GM19025 (cell line): ENCODE measurements around the gene SIPA1L3.
"Not testable (repeated sequence)": the region's sequence is repeated elsewhere in the genome, so short reads cannot be mapped to it uniquely, and the experiment has no call there.

Experiments
- ATAC-seq: cut with Tn5 transposase; IDR thresholded peaks from one replicate; pipeline ENCODE4 v1.9.1; 2021; ENCODE audit warnings: mild to moderate bottlenecking, low read depth, moderate library complexity; ENCODE audit not compliant: unreplicated experiment

The SIPA1L3 gene

DNA sequence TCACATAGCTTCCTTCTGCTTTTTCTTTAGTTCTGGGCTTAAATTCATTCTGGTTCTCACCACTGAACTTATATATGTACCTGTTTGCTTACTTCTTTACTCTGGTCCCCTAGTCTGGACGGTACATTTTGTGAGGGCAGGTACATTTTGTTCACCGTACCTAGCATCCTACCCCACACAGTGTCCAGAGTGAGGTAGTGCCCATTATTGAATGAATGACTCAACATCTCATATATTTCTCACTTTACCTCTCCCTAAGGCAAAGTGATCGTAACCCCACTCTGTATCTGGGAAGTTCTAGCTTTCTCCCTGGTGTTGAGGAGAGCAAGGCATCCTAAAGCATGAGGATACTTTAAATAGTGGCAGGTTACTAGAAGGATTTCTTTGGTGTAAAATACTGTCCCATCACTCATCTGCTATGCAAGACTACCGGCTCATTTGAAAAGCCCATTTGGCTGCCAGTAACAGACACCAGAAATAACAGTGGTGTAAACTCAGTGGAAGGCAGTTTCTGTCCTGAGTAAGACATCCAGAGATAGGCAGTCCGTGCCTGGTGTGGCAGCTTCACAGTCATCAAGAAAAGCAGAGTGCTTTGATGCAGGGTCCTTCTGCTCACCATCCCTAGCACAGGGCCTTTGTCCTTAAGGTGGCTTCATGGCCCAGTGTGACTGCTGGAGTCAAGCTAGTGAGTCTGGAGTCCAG is 111.8 kb downstream of the SIPA1L3 start:
- no peak for ATAC-seq

DNA sequence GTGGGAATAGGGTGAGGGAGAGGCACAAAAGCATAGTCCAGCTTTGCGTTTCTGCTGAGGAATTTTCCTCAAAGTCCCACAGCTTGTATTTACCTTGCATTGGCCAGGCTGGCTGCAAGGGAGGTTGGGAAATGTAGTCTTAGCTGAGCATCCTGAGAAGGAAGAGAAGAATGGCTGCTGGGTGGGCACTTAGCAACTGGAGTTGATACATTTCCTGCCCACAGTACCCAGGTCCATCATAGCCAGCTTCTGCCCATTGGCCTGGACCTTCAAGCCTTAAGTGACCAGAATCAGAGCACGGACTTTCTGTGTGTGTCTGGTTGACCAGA is 112.4 kb downstream of the SIPA1L3 start:
- no peak for ATAC-seq

DNA sequence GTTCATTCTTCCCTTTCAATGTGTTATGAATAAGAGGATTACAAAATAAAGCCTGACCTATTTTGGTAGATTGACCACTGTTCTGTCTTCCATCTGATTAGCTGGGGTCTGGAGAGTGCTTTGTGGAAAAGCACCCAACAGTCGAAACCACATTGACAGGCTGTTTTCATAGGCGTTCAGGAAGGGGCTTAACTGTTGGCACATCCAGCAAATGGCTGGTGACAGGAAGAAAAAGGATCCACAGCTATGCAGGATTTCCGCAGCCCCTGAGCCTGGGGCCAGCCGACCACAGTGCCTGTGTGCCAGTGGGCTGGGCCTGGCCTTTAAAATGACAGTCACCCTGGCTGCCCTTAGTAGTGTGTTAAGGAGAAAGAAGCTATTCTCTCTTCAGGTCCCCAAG is 113.3 kb downstream of the SIPA1L3 start:
- no peak for ATAC-seq

DNA sequence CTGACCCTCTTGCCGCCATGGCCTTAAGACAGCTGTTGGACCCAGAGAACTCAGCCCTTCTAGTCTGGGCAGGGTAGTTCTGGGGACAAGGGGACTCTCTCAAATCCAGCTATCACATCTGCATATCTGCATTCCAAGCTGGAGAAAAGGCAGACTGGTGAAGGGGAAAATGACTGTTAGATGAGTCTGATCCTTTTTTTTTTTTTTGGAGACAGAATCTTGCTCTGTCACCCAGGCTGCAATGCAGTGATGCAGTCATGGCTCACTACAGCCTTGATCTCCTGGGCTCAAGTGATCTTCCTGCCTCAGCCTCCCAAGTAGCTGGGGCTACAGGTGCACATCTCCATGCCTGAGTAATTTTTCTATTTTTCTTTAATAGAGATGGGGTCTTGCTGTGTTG is 114.3 kb downstream of the SIPA1L3 start:
- ATAC-seq: no peak

DNA sequence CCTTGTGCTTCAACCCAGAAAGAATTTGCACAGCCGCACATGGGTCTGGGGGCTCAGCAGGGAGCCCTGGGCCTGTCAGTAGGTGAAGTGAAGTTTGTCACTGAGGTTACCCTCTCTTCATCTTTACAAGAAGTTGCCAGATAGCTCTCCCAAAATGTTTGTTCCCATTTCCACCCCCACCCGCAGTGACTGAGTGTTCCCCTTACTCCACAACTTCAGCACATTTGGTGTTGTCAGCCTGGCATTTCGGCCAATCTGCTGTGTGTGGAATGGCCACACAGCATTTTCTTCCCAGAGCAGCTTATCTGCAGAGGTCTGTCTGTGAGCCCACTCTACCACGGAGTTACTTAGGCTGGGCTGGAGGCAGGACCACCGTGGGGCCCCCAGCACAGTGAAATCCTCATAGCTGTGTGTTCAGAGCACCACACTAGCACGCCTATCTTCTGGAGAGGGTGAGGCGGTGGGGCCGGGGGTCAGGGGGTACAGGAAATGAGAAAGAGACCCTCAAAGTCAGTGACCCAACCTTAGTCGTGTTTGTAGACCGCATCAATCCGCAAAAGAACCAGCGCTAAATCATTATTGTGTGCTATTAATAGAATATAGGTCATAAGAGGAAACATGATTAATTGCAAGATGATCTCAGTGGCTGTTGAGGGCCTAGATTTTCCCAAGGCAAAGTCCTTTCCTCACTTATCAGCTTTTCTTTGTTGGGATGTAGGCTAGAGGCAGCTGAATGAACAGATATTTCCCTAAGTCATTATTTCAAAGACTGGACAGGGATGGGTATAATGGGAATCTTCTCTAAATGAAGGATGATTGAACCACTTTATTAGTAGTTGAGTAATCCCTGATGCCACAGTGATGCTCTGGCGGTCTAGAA is 116.0 kb downstream of the SIPA1L3 start:
- no peak for ATAC-seq

DNA sequence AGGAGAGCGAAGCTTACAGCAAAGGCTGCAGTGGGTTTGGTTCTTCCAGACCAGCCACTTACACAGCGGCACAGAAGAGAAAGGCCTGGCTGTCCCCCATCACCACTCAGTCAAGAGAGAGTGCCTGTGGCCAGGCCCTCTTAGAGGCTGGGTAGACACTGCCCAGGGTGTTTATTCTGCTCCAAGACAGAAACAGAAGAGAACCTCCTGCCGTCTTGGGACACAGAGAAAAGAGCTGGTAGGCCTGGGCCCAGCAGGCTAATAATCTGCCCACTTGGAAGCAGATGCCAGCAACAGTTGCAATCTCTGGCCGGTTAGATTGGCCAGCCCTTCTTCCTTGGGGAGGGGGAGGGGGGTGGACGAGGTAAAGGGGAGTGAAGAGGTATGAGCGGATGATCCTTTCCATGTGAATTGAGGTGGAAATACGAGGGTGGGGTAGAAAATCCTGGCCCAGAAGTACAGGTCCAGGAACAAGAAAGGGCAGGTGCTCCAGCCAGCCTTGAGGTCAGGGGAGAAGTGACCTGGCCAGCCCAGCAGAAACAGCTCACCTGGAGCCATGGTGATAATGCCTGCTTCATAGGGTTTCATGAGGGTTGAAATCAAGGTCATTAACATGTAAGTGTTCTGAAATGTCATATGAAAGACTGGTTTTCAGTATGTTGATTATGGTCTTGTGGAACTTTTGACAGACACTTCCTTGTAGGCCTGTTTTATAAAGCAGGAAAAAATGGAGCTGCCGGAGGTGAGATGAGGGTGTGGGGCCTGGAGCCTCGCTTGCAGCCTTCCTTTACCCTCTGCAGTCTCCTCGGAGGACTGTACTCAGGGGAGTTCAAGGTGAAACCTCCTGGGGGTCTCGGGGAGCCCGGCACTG is 116.9 kb downstream of the SIPA1L3 start:
- no peak for ATAC-seq

DNA sequence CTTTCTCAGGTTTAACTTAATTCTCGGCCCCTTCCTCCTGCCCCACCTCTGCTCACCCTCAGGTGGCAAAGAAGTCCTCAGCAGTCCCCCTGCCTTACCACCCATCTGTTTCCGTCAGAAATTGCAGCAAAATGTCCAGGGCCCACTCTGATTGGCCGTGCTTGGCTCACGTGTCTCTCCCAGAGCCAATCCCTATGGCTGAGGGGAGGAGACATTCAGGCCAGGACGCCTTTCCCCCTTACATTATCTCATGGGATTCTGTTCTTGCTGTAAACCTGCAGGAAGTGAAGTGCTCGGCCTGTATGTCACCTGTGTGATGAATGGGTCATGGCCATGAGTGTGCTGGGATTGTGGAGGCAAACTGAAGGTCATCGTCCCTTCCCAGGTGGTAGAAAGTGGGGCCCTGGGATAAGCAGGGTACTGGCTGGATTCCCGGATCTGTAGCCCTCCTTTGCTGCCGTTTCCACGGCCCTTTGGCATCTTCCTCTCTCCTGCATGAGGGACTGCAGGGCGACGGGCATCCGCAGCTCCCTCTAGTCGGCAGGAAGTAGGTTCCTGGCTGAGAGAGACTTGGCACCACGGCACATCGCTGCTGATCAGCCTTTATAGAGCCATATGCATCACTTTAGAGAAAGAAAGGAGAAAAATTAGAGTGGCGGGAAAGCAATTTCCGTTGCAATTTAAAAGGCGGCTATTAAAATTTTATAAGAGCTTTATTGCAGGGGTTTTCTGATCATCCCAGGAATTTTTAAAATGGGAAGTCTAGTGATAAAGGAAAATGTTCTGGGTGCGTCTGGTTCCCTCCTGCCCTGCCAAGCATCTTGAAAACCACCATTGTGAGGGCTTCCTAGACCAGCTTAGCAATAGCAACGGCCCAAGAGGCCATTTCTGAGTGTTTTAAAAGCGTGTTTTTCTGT is 118.2 kb downstream of the SIPA1L3 start:
- ATAC-seq: no peak

DNA sequence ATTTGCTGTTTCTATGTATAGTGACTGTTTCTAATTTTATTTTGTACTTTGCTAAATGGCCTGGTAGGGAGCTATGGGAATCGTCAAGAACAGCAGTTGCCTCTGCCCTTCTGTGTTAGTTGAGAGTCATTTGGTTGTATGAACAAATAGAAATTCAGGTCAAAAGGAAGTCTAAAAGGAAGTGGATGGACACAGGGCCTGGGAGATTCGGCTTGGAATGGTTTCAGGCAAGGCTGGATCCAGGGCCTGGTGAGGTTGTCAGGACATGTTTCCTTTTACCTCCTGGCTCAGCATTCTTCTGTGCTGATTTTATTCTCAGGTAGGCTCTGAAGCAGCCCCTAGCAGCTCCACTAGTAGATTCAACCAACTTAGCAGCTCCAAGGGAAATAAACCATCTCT is 118.9 kb downstream of the SIPA1L3 start:
- no peak for ATAC-seq

DNA sequence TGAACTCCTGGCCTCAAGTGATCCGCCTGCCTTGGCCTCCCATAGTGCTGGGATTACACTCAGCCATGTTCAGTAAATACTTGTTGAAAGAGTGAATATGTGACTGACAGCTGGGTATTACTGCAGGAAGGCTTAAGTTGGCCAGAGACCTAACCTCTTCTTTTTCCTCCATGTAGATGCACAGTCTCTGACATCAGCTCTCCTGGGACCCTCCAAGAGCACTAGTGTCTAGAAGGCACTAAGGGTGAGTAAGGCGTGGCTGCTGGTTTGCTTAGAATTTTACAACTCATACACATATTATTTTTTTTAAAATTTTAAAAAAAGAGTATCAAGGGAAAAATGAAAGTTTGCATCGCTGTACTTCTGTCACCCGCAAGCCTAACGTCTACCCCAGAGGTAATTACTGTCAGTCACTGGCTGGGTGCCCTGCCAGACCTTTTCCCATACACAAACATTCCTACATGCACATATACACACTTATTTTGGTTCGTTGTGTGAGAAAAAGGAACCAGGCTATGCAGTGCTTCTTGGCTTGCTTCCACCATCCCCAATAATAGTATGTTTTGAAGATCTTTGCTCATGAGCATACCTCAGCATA is 122.0 kb downstream of the SIPA1L3 start:
- ATAC-seq: no peak

DNA sequence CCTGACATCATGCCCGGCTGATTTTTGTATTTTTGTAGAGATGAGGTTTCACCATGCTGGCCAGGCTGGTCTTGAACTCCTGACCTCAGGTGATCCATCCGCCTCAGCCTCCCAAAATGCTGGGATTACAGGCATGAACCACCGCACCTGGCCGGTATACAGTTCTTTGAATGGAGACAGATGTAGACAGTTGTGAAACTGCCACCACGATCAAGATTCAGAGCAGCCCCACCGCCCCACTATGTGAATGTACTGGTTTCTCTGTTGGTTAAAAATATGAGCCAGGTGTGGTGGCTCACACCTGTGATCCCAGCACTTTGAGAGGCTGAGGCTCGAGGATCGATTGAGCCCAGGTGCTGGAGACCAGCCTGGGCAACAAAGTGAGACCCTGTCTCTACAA is 123.0 kb downstream of the SIPA1L3 start:
- not testable (repeated sequence) for ATAC-seq

DNA sequence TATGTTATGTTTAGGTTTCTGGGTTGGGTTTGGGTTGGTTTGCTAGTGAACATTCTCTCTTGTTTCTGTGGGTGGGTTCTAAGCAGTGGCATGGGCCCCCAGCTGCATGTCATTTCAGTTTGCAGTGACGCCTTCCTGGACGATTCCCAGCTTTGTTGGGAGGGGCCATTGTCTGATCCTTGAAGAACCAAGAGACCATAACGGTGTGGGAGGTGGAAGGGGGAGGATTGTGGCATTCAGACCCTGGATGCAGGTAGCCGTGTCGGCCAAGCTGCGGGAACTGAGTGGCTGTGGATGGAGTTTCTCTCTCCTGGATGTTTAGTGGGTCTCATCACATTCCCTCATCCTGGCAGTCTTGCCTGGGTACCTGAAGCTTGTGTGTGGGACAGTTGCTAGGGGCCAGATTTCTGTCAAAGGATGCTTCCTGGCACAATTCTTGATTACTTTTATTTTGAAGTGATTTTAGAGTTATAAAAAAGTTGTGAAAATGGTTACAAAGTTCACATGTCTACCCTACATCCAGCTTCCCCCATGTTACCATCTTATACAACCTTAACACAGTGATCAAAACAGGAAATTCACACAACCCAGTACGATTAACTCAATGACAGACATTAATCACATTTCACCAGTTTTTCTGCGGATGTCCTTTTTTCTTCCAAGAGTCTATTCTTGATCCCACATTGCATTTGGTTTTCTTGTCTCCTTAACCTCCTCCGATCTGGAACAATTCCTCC is 123.8 kb downstream of the SIPA1L3 start:
- no peak for ATAC-seq

DNA sequence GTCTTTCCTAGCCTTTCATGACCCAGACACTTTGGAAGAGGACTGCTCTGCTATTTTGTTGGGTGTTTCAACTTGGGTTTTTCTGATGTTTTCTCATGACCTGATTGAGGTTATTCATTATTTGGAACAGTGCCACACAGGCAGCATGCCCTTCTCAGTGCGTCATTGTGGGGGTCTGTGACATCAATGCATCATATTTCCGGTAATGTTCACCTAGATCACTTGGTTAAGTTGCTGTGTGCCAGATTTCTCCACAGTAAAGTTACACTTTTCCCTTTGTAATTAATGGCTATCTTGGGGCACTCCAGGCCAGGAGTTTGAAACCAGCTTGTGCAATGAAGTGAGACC is 124.4 kb downstream of the SIPA1L3 start:
- ATAC-seq: no peak

DNA sequence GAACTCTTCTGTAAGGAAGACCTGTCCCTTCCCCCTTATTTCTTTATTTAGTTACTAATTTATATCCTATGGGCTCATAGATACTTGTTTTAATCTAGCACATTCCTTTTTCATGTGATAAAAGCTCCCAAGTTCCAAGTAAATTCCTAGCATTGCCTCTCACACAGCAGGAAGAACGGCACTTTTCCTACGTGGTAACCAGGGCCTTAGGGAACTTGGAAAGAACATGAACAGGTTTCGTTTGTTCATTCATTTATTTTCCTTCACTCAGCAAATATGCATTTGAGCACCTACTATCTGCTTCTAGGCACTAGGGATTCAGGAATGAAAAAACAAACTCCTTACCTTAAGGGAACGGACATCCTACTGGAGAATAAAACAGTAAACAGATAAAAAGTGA is 125.1 kb downstream of the SIPA1L3 start:
- ATAC-seq: no peak

DNA sequence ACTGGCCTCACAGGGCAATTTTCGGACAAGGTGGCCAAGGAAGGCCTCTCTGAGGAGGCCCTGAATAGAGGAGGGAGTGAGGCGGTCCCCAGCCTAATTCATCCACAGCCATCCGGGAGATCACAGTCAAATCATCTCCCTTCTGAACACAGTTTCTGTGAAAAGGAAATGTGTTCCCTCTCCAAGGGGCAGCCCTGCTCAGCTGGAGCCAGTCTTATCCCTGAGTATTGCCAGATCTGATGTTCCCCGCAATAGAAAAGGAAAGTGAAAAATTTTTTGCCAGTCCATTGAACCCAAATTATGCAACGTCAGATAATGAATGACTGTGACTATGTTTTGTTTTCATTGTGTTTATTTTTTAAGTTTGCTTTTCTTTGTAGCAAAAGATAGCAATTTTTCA is 125.9 kb downstream of the SIPA1L3 start:
- no peak for ATAC-seq

DNA sequence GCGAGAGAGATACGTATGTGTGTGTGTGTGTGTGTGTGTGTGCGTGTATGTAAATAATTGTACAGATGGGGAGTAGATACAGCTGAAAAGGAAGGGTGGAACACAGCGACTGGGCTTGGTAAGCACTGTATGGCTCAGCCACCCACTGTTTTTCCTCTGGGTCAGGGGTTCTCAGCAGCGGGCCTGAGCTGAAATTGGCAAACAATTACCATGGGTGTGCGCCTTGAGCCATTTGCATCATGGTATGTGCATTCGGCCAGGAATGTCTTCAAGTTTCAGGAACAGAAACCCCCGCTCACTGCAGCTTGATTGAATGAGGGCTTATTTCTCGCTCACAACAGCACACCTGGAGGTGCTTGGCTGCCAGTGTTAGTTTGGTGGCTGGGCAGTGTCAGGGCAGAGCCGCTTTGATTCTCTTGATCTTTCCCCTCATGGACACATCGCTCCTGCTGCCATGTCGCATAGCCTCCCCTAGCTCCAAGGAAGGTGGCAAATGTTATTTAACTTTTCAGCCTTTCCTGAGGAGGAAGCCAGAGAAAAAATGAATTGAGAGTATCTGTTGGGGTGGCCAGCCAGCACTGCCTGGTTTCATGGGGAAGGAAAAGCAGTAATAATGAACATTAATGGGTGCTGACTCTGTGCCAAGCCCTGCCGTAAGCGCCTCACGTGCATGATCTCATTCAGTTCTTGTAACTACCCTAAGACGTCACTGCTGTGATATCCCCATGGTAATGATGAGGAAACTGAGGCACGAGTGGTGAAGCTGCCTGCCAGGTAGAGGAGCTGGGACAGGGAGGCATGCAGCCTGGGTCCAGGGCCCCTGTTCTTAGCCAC is 126.9 kb downstream of the SIPA1L3 start:
- ATAC-seq: peak; percentile 75

DNA sequence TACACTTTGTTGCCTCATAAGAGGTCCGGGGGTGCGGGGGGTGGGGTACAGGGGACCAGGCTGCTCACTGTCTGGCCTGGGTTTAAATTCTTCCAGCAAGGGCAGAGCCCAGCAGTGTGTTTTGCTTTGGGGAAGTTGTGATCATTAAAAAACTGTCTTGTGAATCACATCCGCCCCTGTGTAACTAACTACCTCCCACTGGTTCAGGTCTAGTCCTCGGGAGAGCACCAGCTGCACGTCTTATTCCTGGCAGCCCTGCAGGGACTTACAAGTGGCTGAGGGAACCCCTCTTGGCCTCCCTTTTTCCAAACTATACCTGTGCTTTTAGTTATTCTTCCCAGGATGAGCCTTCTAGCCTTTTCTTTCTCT is 127.5 kb downstream of the SIPA1L3 start:
- no peak for ATAC-seq

DNA sequence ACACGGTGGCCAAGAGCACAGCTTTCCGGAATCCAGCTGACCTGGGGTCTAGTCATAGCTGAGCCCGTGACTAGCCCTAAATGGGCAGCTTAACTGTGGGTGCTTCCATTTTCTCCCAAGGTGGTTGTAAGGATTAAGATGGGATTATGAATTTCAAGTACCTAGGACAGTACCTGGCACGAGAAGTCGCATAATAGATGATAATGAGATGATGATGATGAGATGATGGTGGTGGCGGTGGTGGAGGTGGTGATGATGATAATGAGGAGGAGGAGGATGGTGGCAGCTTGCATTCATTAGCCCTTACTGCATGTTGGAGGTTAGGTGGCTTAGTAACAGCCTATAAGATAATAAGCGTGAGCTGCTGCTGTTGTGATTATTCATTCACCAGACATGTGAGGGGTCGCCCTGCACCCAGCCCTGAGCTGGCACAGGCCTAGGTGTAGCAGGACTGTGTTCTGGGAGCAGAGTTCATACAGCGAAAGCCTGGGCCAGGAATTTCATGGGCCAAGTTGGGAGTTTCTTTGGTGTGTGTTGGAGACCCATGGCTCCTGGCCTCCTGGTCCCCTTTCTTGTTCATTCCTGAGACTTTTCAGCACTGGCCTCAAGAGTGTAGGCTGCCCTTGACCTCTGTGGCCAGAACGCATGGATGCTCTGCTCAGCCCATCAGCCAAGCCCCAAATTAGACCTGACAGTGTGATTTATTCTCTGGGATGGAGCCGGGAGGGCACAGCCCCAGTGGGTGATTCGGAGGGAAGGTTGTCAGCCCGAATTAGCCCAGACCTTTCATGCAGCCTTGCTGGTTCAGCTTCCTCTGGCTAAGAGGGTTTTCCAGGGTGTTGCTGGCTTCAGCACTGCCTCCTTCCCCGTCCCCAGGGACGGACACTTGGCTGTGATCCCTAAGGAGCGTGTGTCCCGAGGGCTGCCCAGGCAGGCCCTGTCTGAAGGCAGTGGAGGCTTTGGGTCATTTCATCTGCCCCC is 128.8 kb downstream of the SIPA1L3 start:
- no peak for ATAC-seq
